SH-SY5Y (cell line): ENCODE measurements around the gene HOXA13.

Experiments used
- GATA2 ChIP-seq: IDR thresholded peaks from 2 replicates; pipeline ENCODE4 v1.6.1; 2011; ENCODE audit warnings: mild to moderate bottlenecking, low read depth, low read length
- GATA3 ChIP-seq: IDR thresholded peaks from 2 replicates; pipeline ENCODE4 v1.6.1; 2011; ENCODE audit warnings: low read depth, mild to moderate bottlenecking, low read length, moderate library complexity

DNA sequence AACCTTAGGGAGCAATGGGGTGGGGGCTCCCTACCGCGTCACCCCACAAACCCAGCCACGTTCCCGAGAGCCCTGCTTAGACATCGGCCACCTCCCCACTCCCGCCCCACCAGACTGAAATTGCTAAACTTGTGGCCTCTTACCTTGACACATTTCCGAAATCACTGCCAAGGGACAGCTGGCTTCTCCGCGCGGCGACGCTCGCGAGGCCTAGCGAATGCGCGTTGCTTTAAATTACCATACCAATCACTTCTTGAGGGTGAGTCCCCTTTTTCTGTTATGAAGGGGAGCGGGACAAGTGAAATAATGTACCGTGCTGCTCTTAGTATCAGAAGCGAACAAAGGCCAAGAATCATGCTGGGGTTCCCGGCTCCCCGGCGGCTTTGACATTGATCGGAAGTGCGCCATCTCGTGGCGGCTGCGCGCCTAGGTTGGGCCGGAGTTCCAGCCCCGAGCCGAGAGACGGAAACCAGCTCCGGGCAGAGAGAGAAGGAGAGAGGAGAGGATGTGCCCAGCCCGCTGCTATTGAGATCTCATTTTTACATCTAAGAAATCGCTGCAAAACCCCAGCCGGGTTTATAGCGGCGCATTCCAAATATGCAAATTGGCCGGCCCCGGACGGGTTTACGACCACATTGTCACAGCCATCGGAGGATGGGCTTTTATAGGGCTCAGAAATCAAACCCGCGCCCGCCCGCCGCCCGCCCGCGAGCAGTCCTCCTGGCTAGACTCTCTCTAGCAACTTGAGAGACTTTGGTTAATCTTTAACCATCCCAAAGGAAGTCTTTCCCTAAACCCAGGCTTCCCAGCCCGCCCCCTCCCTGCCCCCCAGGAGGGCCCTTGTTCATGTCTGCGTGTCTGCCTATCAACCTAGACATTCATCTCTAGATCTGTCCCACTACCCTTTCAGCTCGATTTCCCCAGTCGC lies 20.1 kb downstream of the HOXA13 start:
- TF ChIP-seq GATA2 (no peak), GATA3 (no peak)
